ENCODE measurements around the gene TSSK6.

The TSSK6 gene

DNA sequence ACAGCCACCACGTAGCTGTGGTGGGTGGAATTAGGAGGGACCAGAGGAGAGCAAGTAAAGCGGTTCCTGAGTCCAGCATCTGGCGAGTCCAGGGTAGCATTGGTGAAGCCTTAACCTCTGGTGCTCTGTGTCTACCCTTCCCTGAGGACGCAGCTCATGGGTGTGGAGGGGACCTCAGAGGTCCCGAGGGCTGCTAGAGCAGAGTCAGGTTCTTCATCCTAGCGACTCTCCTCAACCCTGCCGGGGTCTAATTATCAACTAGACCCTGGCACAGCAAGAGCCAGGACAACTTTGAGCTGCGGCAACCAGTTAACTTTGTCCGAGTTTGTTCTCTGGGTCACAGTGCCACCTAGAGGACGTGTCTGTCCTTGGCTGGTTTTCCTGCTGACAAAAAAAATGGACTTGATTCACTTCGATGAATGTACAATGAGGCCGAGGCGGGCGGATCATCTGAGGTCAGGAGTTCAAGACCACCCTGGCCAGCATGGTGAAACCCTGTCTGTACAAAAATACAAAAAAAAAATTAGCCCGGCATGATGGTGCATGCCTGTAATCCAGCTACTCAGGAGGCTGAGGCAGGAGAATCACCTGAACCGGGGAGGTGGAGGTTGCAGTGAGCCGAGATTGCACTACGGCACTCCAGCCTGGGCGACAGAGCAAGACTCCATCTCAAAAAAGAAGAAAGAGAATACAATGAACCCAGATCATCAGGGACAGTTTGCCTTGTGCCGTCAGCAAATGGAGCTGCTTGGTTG lies 25.0 kb downstream of the TSSK6 start:
- peaks cover 27% of the 10 kb centered on the region for H3K4me1 ChIP-seq (ENCODE audit: control insufficient read depth, insufficient read depth, low read length, unreplicated experiment)

GRCh38 chr19:19489804-19490204 lies 25.5 kb downstream of the TSSK6 start:
- Histone ChIP-seq H3K27me3 (ENCODE audit: insufficient read depth, low read length) (no peaks in the 10 kb centered on the region), H2AFZ (ENCODE audit: low read length, unreplicated experiment) (no peak overlapping the region), H3K27ac (ENCODE audit: low read depth, low read length) (peak overlapping the region; percentile 96), H3K36me3 (ENCODE audit: insufficient read depth, low read length) (no peaks in the 10 kb centered on the region), H3K4me3 (ENCODE audit: low read depth, low read length) (no peak overlapping the region; the same call in 1 of the 2 replicates), H3K4me1 (ENCODE audit: control insufficient read depth, insufficient read depth, low read length, unreplicated experiment) (peaks cover 33% of the 10 kb centered on the region), H3K79me2 (ENCODE audit: control insufficient read depth, insufficient read depth, low read length, unreplicated experiment) (peaks cover 23% of the 10 kb centered on the region)

More for the DNA sequence above, 25.0 kb downstream of the TSSK6 start:
- Histone ChIP-seq H2AFZ (ENCODE audit: low read length, unreplicated experiment) (no peak overlapping the region), H3K36me3 (ENCODE audit: insufficient read depth, low read length) (no peaks in the 10 kb centered on the region), H3K27me3 (ENCODE audit: insufficient read depth, low read length) (no peaks in the 10 kb centered on the region), H3K79me2 (ENCODE audit: control insufficient read depth, insufficient read depth, low read length, unreplicated experiment) (peaks cover 20% of the 10 kb centered on the region), H3K27ac (ENCODE audit: low read depth, low read length) (peak overlapping the region; percentile 96), H3K4me3 (ENCODE audit: low read depth, low read length) (no peak overlapping the region; the same call in 1 of the 2 replicates)

DNA sequence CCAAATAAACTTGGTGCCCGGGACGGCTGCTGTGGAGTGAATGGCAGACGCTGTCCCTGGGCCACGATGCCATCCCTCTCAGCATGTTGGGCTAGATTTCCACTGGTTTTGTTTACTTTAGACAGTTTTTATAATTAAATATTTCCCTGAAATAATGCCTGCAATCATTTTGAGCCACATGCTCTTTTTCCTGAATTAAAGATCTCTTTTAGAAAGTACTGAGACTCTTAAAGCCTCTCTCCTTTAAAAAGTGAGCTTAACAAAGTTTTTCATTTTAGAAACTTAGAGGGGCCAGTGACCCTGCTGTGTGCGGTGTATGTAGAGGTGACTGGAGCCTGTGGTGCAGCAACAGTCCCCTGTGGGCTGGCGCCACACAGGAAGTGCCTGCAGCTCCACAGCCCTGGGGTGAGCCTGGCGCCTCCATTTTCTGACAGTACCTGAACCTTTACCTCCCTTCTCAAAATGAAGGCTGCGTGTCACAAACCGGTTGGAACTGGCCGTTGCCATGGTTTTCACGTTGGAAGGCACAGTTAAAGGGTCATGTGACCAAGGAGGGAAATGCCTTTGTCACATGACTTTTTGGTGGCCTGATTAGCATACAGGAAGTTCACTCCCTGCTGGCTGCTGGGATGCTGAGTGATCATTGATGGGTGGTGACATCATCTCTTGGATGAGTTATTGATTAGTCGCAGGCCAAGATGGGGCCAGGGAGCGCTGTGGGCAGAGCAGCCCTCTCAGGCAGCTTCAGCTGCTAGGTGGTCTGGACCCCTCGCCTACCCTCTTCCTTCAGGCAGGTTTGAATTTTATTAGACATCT lies 26.3 kb downstream of the TSSK6 start:
- H3K4me3 ChIP-seq (ENCODE audit: low read depth, low read length) = no peak overlapping the region

DNA sequence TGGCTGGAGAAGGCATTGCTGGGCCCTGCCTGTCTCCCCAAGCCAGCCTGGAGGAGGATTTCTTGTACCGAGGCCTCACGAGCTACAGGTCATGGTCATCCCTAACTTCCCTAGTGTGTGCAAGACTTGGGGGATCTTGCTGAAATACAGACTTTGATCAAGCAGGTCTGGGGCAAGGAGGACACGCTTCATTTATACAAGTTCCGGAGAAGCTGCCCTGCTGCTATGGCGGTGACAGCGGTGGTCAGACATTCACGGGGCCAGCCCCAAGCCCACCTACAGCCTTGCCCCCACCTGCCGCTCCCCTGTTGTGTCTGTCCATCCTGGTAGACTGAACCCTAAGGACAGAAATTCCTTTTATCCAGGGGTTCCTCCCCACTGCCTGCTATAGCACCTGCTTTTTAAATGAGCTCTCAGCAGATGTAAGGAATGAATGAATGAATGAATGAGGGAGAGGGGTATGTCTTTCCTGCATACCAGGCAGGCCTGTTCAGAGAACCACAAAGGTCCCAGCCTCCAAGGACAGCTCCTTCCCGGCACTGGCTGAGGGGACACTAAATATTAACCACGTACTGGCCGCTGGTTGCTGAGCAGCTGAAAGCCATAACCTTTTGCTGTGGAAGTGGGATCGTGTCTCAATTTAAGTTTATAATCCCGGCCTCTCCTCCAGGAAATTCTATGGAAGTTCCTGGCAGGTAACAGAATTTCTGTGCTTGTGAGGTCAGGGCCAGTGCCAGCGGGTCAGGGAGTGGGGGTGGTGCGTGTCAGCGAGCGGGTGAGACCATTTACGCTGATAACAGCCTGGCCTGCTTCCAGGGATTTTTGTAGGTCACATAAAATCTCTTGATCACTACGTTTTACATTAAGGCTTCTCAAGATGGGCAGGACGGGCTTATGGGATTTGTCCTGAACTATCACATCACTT lies 27.1 kb downstream of the TSSK6 start:
- H3K4me1 ChIP-seq (ENCODE audit: control insufficient read depth, insufficient read depth, low read length, unreplicated experiment) = peaks cover 35% of the 10 kb centered on the region

More for the DNA sequence above, 26.3 kb downstream of the TSSK6 start:
- H3K36me3 ChIP-seq (ENCODE audit: insufficient read depth, low read length) = no peaks in the 10 kb centered on the region
- H2AFZ ChIP-seq (ENCODE audit: low read length, unreplicated experiment) = peak overlapping the region; percentile 39
- H3K79me2 ChIP-seq (ENCODE audit: control insufficient read depth, insufficient read depth, low read length, unreplicated experiment) = peaks cover 24% of the 10 kb centered on the region
- no peaks in the 10 kb centered on the region for H3K27me3 ChIP-seq (ENCODE audit: insufficient read depth, low read length)
- H3K27ac ChIP-seq (ENCODE audit: low read depth, low read length) = peak overlapping the region; percentile 96
- H3K4me1 ChIP-seq (ENCODE audit: control insufficient read depth, insufficient read depth, low read length, unreplicated experiment) = peaks cover 35% of the 10 kb centered on the region

DNA sequence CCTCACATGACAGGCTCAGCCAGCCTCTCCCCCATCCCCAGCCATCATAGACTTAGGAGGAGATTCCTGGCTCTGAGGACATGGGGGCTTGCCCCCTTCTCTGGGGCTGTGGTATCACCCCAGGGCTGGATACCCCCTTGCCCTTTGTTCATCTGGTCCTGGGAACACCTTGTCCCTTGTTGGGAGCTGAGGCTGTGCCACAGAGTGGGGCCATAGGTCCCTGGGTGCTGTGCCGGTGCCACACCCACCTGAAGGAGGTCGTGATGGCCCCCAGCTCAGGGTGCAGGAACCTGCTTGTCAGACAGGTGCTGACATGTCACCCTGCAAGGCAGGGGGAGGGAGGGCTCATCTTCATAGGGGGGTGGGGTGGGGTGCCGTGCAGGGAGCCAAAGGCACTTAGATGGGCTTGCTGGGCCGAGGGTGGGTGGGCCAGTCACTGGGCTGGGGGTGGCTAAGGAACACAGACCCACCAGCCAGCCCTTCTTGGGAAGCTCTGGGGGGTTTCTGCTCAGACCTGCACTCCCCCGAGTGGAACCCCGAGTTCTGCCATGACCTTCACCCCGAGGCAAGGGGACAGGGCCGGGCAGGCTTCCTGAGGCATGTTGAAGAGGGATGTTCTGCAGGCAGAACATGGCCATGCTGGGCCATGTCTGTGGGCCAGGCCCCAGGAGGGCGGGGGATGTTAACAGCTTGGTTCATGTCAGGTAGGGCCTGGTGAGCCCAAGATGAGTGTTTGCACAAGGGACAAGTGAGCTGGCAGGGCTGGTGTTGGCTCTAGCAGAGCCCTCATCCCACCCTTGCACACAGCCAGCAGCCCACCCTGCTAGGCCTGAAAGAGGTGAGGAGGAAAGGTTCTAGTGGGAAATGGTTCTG lies 28.0 kb downstream of the TSSK6 start:
- Histone ChIP-seq H3K79me2 (ENCODE audit: control insufficient read depth, insufficient read depth, low read length, unreplicated experiment) (peaks cover 31% of the 10 kb centered on the region), H3K4me1 (ENCODE audit: control insufficient read depth, insufficient read depth, low read length, unreplicated experiment) (peaks cover 35% of the 10 kb centered on the region), H3K27ac (ENCODE audit: low read depth, low read length) (peak overlapping the region; percentile 96), H3K27me3 (ENCODE audit: insufficient read depth, low read length) (no peaks in the 10 kb centered on the region), H3K4me3 (ENCODE audit: low read depth, low read length) (no peak overlapping the region), H2AFZ (ENCODE audit: low read length, unreplicated experiment) (no peak overlapping the region), H3K36me3 (ENCODE audit: insufficient read depth, low read length) (no peaks in the 10 kb centered on the region)

More for the DNA sequence above, 27.1 kb downstream of the TSSK6 start:
- Histone ChIP-seq H2AFZ (ENCODE audit: low read length, unreplicated experiment) (no peak overlapping the region), H3K4me3 (ENCODE audit: low read depth, low read length) (no peak overlapping the region), H3K27ac (ENCODE audit: low read depth, low read length) (peak overlapping the region; percentile 96), H3K36me3 (ENCODE audit: insufficient read depth, low read length) (no peaks in the 10 kb centered on the region), H3K79me2 (ENCODE audit: control insufficient read depth, insufficient read depth, low read length, unreplicated experiment) (peaks cover 26% of the 10 kb centered on the region), H3K27me3 (ENCODE audit: insufficient read depth, low read length) (no peaks in the 10 kb centered on the region)

DNA sequence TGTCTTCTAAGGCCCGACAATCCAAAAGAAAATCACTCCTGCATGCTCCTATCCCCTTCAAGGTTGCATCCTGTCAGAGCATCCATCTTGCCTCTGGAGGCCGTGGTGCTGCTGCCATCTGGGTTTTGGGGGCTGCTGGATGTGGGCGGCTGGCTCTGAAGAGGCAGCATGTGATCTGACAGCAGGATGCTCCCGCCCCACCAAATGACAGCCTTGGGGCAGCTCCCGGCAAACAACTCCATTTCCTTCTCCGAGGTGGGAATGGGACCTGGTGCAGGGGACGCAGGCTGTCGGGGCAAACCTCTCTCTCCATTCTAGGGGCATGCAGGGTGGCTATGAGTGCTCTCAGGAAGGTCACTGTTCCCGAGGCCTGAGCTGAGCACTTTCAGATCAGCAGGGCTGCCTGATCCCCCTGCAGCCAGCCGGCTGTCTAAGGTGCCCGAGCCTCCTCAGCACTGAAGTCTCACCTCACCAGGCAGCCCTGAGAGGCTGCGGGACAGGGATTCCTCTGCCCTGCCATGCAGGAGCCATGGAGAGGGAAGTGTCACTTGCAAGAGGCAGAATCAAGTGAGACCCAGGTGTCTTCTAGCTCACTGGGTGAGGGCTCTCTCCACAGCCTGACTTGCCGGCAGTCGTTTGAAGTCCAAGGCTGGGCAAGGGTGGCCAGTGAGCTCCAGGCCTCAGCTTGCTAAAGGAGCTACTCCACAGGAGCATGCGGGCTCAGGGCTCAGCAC lies 28.8 kb downstream of the TSSK6 start:
- H3K4me1 ChIP-seq (ENCODE audit: control insufficient read depth, insufficient read depth, low read length, unreplicated experiment) = peaks cover 35% of the 10 kb centered on the region
- no peak overlapping the region for H3K4me3 ChIP-seq (ENCODE audit: low read depth, low read length)
- no peak overlapping the region for H2AFZ ChIP-seq (ENCODE audit: low read length, unreplicated experiment)
- H3K27me3 ChIP-seq (ENCODE audit: insufficient read depth, low read length) = no peaks in the 10 kb centered on the region
- H3K79me2 ChIP-seq (ENCODE audit: control insufficient read depth, insufficient read depth, low read length, unreplicated experiment) = peaks cover 32% of the 10 kb centered on the region
- no peaks in the 10 kb centered on the region for H3K36me3 ChIP-seq (ENCODE audit: insufficient read depth, low read length)
- no peak overlapping the region for H3K27ac ChIP-seq (ENCODE audit: low read depth, low read length)

DNA sequence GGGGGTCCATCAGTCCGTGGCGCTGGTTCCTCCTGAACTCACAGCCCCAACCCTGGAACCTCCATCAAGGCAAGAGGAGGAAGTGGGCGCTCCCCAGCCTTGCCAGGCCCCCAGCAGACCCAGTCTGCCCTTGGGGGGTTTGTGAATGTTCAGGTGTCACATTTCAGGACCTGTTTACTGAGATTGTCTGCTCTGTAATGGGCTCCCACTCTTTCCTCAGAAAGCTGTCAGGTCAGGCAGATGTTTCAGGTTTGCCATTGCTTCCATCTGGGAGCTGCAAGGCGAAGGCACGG lies 29.4 kb downstream of the TSSK6 start:
- H2AFZ ChIP-seq (ENCODE audit: low read length, unreplicated experiment) = no peak overlapping the region
- H3K36me3 ChIP-seq (ENCODE audit: insufficient read depth, low read length) = no peaks in the 10 kb centered on the region
- peaks cover 35% of the 10 kb centered on the region for H3K4me1 ChIP-seq (ENCODE audit: control insufficient read depth, insufficient read depth, low read length, unreplicated experiment)
- H3K79me2 ChIP-seq (ENCODE audit: control insufficient read depth, insufficient read depth, low read length, unreplicated experiment) = peaks cover 30% of the 10 kb centered on the region
- no peaks in the 10 kb centered on the region for H3K27me3 ChIP-seq (ENCODE audit: insufficient read depth, low read length)
- no peak overlapping the region for H3K4me3 ChIP-seq (ENCODE audit: low read depth, low read length)
- no peak overlapping the region for H3K27ac ChIP-seq (ENCODE audit: low read depth, low read length)

GRCh38 chr19:19485161-19485997 lies 30.0 kb downstream of the TSSK6 start:
- no peak overlapping the region for H2AFZ ChIP-seq (ENCODE audit: low read length, unreplicated experiment)
- H3K4me3 ChIP-seq (ENCODE audit: low read depth, low read length) = no peak overlapping the region
- H3K27me3 ChIP-seq (ENCODE audit: insufficient read depth, low read length) = no peaks in the 10 kb centered on the region
- H3K27ac ChIP-seq (ENCODE audit: low read depth, low read length) = no peak overlapping the region
- peaks cover 35% of the 10 kb centered on the region for H3K4me1 ChIP-seq (ENCODE audit: control insufficient read depth, insufficient read depth, low read length, unreplicated experiment)
- peaks cover 29% of the 10 kb centered on the region for H3K79me2 ChIP-seq (ENCODE audit: control insufficient read depth, insufficient read depth, low read length, unreplicated experiment)
- H3K36me3 ChIP-seq (ENCODE audit: insufficient read depth, low read length) = no peaks in the 10 kb centered on the region

Data from ACC112 (cell line).